IPS-18c (cell line): ENCODE measurements around the gene KIRREL2.

ENCODE experiments used
- H3K4me3 ChIP-seq: 2 replicates; pipeline ENCODE4 v1.7.0; 2013; ENCODE audit warnings: low read depth, mild to moderate bottlenecking, low read length, moderate library complexity; ENCODE audit not compliant: insufficient read depth
- H3K9me3 ChIP-seq: one replicate; pipeline ENCODE4 v1.6.1; 2013; ENCODE audit warnings: mild to moderate bottlenecking, low read length, moderate library complexity; ENCODE audit not compliant: control insufficient read depth, insufficient read depth

KIRREL2 gene

GRCh38 chr19:35842666-35843272, 13.9 kb upstream of the KIRREL2 start:
- Histone ChIP-seq H3K4me3 (no peak overlapping the region), H3K9me3 (no peaks in the 10 kb centered on the region)

DNA sequence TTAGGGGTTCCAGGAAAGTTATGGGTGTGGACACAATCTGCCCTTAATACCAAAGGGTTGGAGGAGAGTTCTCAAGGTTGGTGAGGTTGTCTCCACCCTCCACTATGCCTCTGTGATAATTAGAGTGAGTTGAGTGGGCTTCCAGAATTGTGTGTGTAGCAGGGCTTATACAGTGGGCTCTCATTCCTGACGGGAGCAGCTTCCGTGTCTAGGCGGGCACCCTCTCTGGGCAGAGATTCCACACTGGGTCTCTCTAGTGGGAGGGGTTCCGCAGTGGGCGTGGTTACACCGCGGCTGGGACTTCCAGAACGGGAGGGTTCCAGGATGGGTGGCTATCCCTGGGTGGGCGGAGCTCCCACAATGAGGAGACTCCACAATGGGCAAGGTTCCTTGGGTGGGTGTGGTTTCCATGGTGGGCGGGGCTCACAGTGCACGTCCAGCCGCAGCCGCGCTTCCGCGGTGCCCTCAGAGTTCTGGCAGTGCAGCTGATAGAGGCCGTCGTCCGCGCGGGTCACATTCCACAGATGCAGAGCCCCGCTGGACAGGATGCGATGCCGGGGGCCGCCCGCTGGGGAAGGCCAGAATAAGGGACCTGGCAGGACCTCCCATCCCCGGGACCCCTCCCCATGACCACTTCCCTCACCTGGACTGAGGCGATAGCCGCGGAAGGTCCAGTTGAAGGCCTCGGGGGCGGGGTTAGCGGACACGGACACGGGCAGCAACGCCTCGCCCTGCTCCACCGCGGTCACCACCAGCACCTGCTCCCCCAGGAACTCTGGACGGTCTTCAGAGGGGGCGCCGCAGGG, 12.8 kb upstream of the KIRREL2 start:
- H3K4me3 ChIP-seq, result peak overlapping the region; percentile 51

DNA sequence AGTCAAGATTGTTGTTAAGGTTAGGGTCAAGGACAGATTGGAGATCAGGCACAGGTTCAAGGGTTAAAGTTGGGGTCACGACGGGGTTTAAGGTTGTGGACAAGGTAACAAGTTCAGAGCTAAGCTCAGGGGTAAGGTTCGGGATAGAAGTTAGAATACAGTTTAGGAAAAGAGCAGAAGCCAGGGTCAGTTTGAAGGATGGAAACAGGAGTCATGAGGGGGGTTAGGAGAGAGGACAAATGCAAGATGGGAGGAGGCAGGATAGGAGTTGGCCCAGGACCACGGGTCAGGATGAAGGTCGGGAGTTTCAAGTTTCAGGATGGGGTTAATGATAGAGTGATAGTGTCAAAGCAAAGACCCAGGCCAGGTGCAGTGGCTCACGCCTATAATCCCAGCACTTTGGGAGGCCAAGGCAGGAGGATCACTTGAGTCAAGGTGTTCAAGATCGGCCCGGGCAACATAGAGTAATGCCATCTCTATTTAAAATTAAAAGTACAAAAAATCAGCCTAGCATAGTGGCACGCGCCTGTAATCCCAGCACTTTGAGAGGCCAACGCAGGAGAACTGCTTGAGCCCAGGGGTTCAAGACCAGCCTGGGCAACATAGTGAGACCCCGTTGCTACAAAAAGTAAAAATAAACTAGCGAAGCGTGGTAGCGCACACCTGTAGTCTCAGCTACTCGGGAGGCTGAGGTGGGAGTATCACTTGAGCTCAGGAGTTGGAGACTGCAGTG, 12.1 kb upstream of the KIRREL2 start:
- Histone ChIP-seq H3K4me3 (peak overlapping the region; percentile 45; the same call in 1 of the 2 replicates), H3K9me3 (no peaks in the 10 kb centered on the region)

More for the DNA sequence above, 12.8 kb upstream of the KIRREL2 start:
- H3K9me3 ChIP-seq, result no peaks in the 10 kb centered on the region

- H3K4me3 ChIP-seq, result peak overlapping the region; percentile 45
Observed at GRCh38 chr19:35845215-35846037, 11.3 kb upstream of the KIRREL2 start.

DNA sequence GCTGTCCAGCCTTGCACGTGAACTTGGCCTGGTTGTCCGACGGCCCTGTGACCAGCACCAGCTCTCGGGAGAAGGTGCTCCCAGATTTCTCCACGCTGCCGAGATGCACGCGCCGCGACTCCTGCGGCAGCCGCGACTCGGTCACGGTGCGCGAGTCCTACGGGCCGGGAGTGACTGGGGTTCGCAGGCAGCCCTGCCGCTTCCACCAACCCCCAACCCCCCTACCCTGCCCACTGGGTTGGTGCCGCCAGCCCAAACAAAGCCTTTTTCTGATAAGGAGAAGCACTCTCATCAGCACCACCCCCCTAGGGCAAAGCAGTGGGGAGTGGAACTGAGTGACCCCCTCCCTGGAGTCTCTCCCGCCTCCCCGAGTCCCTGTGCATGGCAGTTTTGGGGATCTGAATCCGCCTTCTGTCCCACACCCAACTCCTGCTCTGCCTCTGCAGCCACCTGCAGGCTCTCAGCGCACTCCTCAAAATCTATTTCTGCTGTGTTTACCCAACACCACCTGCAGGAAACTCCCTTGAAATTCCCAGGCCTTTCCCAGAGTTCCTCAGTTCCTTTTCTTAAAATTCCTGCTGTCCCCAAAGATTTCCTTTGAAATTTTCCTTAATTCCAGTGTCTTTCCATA, 10.6 kb upstream of the KIRREL2 start:
- no peaks in the 10 kb centered on the region for H3K9me3 ChIP-seq
- H3K4me3 ChIP-seq, result peak overlapping the region; percentile 45

More at GRCh38 chr19:35845215-35846037, 11.3 kb upstream of the KIRREL2 start:
- no peaks in the 10 kb centered on the region for H3K9me3 ChIP-seq

DNA sequence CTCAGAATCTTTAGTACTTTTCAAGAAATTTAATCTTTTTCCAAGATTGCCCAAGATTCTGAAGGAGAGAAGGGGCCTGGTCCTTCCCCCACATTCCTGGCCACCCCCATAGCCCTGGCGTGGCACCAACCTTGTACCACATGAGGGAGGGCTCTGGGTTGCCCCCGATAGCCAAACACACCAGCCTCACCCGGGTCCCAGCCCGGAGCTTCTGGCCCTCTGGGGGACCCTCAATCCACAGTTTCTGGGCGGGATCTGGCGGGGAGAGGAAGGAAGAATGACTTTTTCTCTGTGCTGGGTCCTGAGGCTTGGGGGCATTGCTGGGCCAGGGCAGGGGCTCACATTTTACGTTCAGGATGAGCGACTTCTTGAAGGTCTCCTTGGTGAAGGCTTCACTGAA, 8.8 kb upstream of the KIRREL2 start:
- Histone ChIP-seq H3K9me3 (no peaks in the 10 kb centered on the region), H3K4me3 (no peak overlapping the region)

GRCh38 chr19:35848486-35848885, 8.2 kb upstream of the KIRREL2 start:
- no peaks in the 10 kb centered on the region for H3K9me3 ChIP-seq
- no peak overlapping the region for H3K4me3 ChIP-seq

DNA sequence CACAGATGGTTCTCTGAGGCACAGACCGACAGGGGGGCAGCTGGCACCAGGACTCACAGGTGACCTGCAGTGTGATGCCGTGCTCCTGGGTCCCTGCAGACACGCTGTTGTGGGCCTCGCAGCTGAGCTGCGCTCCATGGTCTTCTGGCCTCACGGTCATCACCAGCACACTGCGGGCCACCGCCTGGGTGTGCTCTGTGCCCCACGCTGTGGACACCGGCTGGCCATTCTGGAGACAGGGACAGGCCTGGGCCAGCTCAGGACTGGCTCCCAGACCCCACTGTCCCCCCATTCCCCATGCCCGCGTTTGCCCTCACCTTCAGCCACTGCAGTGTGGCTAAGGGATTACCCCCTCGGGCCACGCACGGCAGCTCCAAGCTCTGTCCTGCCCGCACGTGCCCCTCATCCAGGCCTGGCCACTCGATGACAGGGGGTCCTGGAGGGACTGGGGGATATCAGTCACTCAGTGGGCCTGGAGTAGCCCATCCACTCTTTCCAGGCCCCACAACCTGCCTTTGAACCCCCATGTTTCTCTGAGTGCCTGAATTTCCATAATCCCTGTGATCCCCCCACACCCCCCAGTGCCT, 7.7 kb upstream of the KIRREL2 start:
- no peaks in the 10 kb centered on the region for H3K9me3 ChIP-seq
- no peak overlapping the region for H3K4me3 ChIP-seq

DNA sequence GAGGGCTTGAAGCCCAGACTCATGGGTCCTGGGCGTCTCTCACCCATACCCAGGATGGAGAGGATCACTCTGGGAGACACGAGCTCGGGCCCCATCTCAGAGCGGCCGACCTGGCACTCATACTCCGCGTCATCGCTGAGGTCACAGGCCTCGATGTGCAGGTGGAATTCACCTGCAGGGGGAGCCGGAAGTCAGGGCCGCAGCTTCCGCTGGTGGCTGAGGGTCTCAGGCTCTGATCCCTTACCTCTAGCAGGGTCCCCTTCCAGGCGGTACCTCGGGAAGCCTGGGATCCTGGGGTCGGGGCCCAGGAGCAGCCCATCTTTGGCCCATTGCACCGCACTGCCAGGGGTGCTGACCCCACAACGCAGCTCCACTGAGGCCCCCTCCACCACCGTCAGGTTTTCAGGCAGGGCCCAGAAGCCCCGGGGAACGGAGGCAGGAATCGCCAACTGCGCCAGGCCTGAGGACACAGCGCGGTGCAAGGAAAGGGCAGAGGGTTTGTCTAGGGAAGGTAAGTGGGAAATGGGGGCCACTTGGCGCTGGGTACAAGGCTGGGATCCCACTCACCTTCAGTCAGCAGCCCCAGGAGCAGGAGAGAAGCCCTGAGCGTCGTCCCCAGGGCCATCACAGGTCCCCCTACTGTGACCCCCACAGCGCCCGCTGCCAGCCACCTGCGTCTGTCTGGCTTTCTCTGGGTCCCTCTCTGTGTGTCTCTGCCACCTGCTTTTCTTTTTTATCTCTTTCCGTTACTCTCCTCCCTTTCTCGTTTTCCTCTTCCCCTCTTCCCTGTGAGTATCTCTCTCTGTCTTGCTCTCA, 5.3 kb upstream of the KIRREL2 start:
- H3K4me3 ChIP-seq, result peak overlapping the region; percentile 34; the same call in 1 of the 2 replicates

GRCh38 chr19:35852029-35852780, 4.5 kb upstream of the KIRREL2 start, which contains the start of gene NPHS1:
Gene NPHS1 (minus strand): TSS chr19:35852504. CDS start chr19:35851837, 667 bp downstream.
- no peaks in the 10 kb centered on the region for H3K9me3 ChIP-seq
- H3K4me3 ChIP-seq, result peak within 1 kb of the TSS; percentile 34; the same call in 1 of the 2 replicates

More for the DNA sequence above, 5.3 kb upstream of the KIRREL2 start:
- no peaks in the 10 kb centered on the region for H3K9me3 ChIP-seq

DNA sequence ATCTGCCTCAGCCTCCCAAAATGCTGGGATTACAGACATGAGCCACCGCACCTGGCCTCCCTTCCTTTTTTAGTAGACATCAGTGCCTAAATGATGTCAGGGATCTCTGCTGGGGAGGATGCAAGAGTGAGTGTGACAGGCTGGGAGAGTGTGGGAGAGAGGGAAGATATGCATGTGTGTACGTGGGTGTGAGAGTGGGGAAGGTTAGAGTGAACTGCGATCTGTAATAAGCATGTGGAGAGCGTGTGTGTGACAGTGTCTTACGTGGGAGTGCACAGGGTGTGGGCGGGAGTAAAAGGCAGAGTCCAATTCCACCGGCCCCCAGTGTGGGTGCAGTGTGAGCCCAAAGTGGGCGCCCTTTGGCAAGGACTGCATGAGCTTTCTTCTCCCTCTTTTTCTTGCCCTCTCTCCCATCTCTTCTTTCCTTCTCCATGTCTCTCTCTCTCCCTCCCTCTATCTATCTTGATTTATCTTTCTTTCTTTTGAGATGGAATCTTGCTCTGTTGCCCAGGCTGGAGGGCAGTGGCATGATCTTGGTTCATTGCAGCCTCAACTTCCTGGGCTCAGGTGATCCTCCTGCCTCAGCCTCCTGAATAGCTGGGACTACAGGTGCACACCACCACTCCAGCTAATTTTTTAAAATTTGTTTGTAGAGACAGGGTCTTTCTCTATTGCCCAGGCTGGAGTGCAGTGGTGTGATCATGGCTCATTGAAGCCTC, 3.5 kb upstream of the KIRREL2 start:
- Histone ChIP-seq H3K9me3 (no peaks in the 10 kb centered on the region), H3K4me3 (no peak overlapping the region)

DNA sequence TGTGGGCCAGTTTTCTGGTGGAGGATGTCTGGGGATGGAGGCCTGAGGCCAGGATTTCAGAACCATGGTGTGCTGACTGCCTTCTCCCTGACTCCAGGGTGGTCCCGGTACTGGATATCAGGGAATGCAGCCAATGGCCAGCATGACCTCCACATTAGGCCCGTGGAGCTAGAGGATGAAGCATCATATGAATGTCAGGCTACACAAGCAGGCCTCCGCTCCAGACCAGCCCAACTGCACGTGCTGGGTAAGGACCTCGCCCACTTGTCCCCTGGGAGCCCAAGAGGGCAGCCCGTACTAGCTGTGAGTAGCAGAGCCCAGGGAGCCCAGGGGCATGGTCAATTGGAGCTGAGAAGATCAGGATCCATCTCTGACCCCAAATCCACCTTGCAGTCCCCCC, 1.6 kb downstream of the KIRREL2 start:
- H3K9me3 ChIP-seq, result no peaks in the 10 kb centered on the region
- H3K4me3 ChIP-seq, result no peak overlapping the region

GRCh38 chr19:35859414-35859813, 2.7 kb downstream of the KIRREL2 start:
- no peak overlapping the region for H3K4me3 ChIP-seq
- no peaks in the 10 kb centered on the region for H3K9me3 ChIP-seq

DNA sequence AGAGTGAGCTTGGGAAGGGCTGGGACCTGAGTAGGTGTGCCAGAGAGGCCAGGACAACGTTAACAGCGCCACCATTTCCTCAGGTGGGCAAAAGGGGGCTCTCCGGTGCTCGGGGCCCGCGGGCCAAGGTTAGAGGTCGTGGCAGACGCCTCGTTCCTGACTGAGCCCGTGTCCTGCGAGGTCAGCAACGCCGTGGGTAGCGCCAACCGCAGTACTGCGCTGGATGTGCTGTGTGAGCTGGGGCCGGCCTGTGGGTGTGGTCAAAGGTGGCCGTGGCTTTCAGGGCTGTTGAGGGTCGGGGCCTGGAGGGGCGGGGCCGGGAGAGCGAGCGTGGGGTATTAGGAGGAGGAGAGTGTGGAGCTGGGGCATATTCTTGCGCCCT, 3.7 kb downstream of the KIRREL2 start:
- peak overlapping the region; percentile 65 for H3K4me3 ChIP-seq
- no peaks in the 10 kb centered on the region for H3K9me3 ChIP-seq
